A549 (cell line): ENCODE measurements around the gene FBH1. TPM values are rescaled to one million over a fixed set of nuclear protein-coding genes. Genes with fewer than 3 reads are reported as not detected.

Experiments used
- ATAC-seq, 2 experiments: fragments of 200-7000 bp in 1 of 2; fragments of >200 bp in 1 of 2; cut with Nextera tagmentation in 1 of 2; cut with Tn5 transposase in 1 of 2; 3 replicates each; pipeline versions ENCODE4 v1.8.0 to v1.9.1; 2018 to 2020; ENCODE audit warnings: mild to moderate bottlenecking in 1 of 2, moderate library complexity in 1 of 2
- CTCF ChIA-PET: fragments of 300-600 bp; sonication (Branson Sonifier 250); formaldehyde crosslinking; extraction: SDS; loops from one replicate; lab custom pipeline; 2021; ENCODE audit warnings: antibody characterized with exemption, inconsistent platforms; lab: Yijun Ruan, JAX
- POLR2A ChIA-PET: fragments of 350-600 bp; formaldehyde crosslinking; extraction: SDS; loops from one replicate; lab custom pipeline; 2021; ENCODE audit warnings: antibody characterized with exemption, inconsistent platforms; lab: Yijun Ruan, JAX
- DNase-seq, 2 experiments: peaks; one replicate each; pipeline versions ENCODE4 v3.0.0 to v3.0.0-alpha.2; 2011 to 2016; ENCODE audit warnings: low read depth in 1 of 2, low spot score in 1 of 2
- FAIRE-seq: peaks from 2 replicates; lab custom pipeline; 2011; peaks lifted over from hg19 to GRCh38; lab: Jason Lieb, UNC
- H3K27ac ChIP-seq, 2 experiments: fragments of >200 bp; sonication (Bioruptor Twin); formaldehyde crosslinking; 3 replicates each; pipeline ENCODE4 v1.5.1; 2016 to 2017
- H3K4me1 ChIP-seq: fragments of >200 bp; sonication (Bioruptor Twin); formaldehyde crosslinking; 3 replicates; pipeline ENCODE4 v1.6.1; 2016
- H3K4me2 ChIP-seq: fragments of >200 bp; sonication (Bioruptor Twin); formaldehyde crosslinking; 3 replicates; pipeline ENCODE4 v1.6.1; 2016
- H3K4me3 ChIP-seq: fragments of >200 bp; sonication (Bioruptor Twin); formaldehyde crosslinking; 3 replicates; pipeline ENCODE4 v1.5.1; 2016
- H3K9me3 ChIP-seq: fragments of >200 bp; sonication (Bioruptor Twin); formaldehyde crosslinking; 3 replicates; pipeline ENCODE4 v1.6.1; 2016
- EHMT2 ChIP-seq: fragments of 200-600 bp; sonication (generic); IDR thresholded peaks from 2 replicates; pipeline ENCODE4 v1.6.1; 2016; ENCODE audit warnings: antibody characterized with exemption, low read depth, mild to moderate bottlenecking, moderate library complexity
- EP300 ChIP-seq, 2 experiments: fragments of >200 bp; sonication (Bioruptor Twin); formaldehyde crosslinking; IDR thresholded peaks; 2 replicates in 1 of 2; 3 replicates in 1 of 2; pipeline ENCODE4 v1.6.1; 2016 to 2017
- GATA3 ChIP-seq: IDR thresholded peaks from 2 replicates; pipeline ENCODE4 v1.6.1; 2012; ENCODE audit warnings: borderline replicate concordance
- HDAC2 ChIP-seq: fragments of 200-600 bp; sonication (generic); IDR thresholded peaks from 2 replicates; pipeline ENCODE4 v1.6.1; 2016
- HEYL ChIP-seq: fragments of 250-450 bp; sonication (Bioruptor Pico); IDR thresholded peaks from 2 replicates; pipeline ENCODE4 v1.8.0; 2021; ENCODE audit warnings: mild to moderate bottlenecking, moderate library complexity
- HOXB13 ChIP-seq: fragments of 250-450 bp; sonication (Bioruptor Pico); IDR thresholded peaks from 2 replicates; pipeline ENCODE4 v1.5.0; 2020; ENCODE audit warnings: low read depth, mild to moderate bottlenecking, moderate library complexity
- JUNB ChIP-seq: fragments of >200 bp; sonication (Bioruptor Twin); formaldehyde crosslinking; IDR thresholded peaks from 2 replicates; pipeline ENCODE4 v1.6.1; 2016
- KDM1A ChIP-seq: fragments of 200-600 bp; sonication (generic); IDR thresholded peaks from 2 replicates; pipeline ENCODE4 v1.6.1; 2016; ENCODE audit warnings: low read depth, mild to moderate bottlenecking
- KDM5A ChIP-seq: fragments of 200-600 bp; sonication (generic); IDR thresholded peaks from 2 replicates; pipeline ENCODE4 v1.6.1; 2016; ENCODE audit warnings: antibody characterized with exemption, mild to moderate bottlenecking
- NFE2L2 ChIP-seq: fragments of 150-350 bp; conservative IDR thresholded peaks from 2 replicates; pipeline ENCODE4 v1.6.1; 2014; ENCODE audit warnings: low read length
- NR3C1 ChIP-seq: fragments of >200 bp; sonication (Bioruptor Twin); formaldehyde crosslinking; IDR thresholded peaks from 3 replicates; pipeline ENCODE4 v1.6.1; 2017
- PHF8 ChIP-seq: fragments of 200-600 bp; sonication (generic); IDR thresholded peaks from 2 replicates; pipeline ENCODE4 v1.6.1; 2016; ENCODE audit warnings: low read depth, mild to moderate bottlenecking, antibody characterized with exemption, moderate library complexity, borderline replicate concordance
- RCOR1 ChIP-seq: fragments of 150-350 bp; IDR thresholded peaks from 2 replicates; pipeline ENCODE4 v1.6.1; 2014; ENCODE audit warnings: antibody characterized with exemption, low read length, low read depth
- SMC3 ChIP-seq: fragments of >200 bp; sonication (Bioruptor Twin); formaldehyde crosslinking; IDR thresholded peaks from 3 replicates; pipeline ENCODE4 v1.6.1; 2018; ENCODE audit warnings: inconsistent platforms
- TFCP2L1 ChIP-seq: fragments of 250-450 bp; sonication (Bioruptor Pico); IDR thresholded peaks from 2 replicates; pipeline ENCODE4 v1.5.0; 2021; ENCODE audit warnings: mild to moderate bottlenecking
- ZC3H11A ChIP-seq: fragments of 450-650 bp; IDR thresholded peaks from 2 replicates; pipeline ENCODE4 v1.6.1; 2014; ENCODE audit warnings: antibody characterized with exemption, mild to moderate bottlenecking
- WGBS: methylation state at CpG from one replicate; pipeline ENCODE4 v1.1.6; 2017; ENCODE audit errors: missing lambda C conversion rate; 5-methylcytosine and 5-hydroxymethylcytosine counted together
- polyA plus RNA-seq, 4 experiments: library from polyadenylated mRNA; depleted of rRNA in 3 of 4; stranded (reverse); fragments of >200 nt; fragmentation: RNase III in 1 of 4; extraction: RNeasy Plus Mini Kit Qiagen cat#74134 plus additional on column Dnase treatment in 1 of 4; gene quantifications; 2 replicates in 3 of 4; 3 replicates in 1 of 4; pipeline ENCODE4 v1.2.3, GENCODE V29; 2011 to 2017
- TF ChIP-seq, protein P1 (sequence below): IDR thresholded peaks from 2 replicates; pipeline ENCODE4 v1.6.1; 2012
- TF ChIP-seq, protein P2 (sequence below): fragments of 250-450 bp; sonication (Bioruptor Pico); IDR thresholded peaks from 2 replicates; pipeline ENCODE4 v1.5.0; 2020; ENCODE audit warnings: low read depth, mild to moderate bottlenecking, moderate library complexity
- TF ChIP-seq, protein P3 (sequence below): fragments of 250-450 bp; sonication (Bioruptor Pico); IDR thresholded peaks from 2 replicates; pipeline ENCODE4 v1.5.0; 2021; ENCODE audit warnings: mild to moderate bottlenecking, moderate library complexity, borderline replicate concordance
- TF ChIP-seq, protein P4 (sequence below): fragments of >200 bp; sonication (Bioruptor Twin); formaldehyde crosslinking; IDR thresholded peaks from 3 replicates; pipeline ENCODE4 v1.6.1; 2016
- TF ChIP-seq, protein P5 (sequence below): IDR thresholded peaks from 2 replicates; pipeline ENCODE4 v1.6.1; 2012
- TF ChIP-seq, protein P6 (sequence below): fragments of 200-600 bp; sonication (generic); IDR thresholded peaks from 2 replicates; pipeline ENCODE4 v1.6.1; 2016; ENCODE audit warnings: antibody characterized with exemption, mild to moderate bottlenecking, moderate library complexity
- TF ChIP-seq, protein P7 (sequence below): IDR thresholded peaks from 2 replicates; pipeline ENCODE4 v1.6.1; 2012; ENCODE audit warnings: low read depth, borderline replicate concordance

Gene FBH1
- polyA plus RNA-seq, 2 of the 4 experiments (the other 2 are of a cell fraction) = 43.9 to 56.5 TPM

DNA sequence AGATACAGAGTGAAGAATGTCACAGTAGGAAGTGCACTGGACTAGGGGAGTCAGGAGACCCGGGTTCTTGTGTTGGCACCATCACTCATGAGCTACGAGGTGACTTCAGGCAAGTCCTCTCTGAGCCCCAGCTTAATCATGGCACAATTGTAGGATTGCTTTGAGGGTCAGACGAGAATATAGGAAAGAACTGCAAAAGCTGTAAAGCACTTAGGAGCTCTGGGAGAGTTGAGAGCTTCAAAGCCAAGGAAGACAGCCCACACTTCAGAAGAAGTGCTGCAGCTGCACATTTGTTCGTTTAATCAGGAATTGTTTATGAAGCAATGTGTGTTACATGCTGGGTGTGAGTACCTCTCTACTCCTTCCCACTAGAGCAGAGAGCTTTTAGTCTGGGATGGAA is 4.4 kb downstream of the FBH1 start:
- no peak for TF ChIP-seq KDM1A
- no peak for TF ChIP-seq EHMT2
- TF ChIP-seq, protein P1, sequence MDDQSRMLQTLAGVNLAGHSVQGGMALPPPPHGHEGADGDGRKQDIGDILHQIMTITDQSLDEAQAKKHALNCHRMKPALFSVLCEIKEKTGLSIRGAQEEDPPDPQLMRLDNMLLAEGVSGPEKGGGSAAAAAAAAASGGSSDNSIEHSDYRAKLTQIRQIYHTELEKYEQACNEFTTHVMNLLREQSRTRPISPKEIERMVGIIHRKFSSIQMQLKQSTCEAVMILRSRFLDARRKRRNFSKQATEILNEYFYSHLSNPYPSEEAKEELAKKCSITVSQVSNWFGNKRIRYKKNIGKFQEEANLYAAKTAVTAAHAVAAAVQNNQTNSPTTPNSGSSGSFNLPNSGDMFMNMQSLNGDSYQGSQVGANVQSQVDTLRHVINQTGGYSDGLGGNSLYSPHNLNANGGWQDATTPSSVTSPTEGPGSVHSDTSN = no peak
- TF ChIP-seq EP300 (IDR thresholded peaks at IDR 0.05) = no peak
- no peak for TF ChIP-seq HEYL
- TF ChIP-seq HDAC2 = no peak
- TF ChIP-seq, protein P2, sequence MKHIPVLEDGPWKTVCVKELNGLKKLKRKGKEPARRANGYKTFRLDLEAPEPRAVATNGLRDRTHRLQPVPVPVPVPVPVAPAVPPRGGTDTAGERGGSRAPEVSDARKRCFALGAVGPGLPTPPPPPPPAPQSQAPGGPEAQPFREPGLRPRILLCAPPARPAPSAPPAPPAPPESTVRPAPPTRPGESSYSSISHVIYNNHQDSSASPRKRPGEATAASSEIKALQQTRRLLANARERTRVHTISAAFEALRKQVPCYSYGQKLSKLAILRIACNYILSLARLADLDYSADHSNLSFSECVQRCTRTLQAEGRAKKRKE (CRISPR knock-in tag) = no peak
- TF ChIP-seq, all 56 proteins: peak for 0
- 96% methylated on average over 4 of the region's 4 CpGs for WGBS
- DNase-seq = no peak
- CTCF ChIA-PET = interaction anchor here (0.9 to 1.7 kb wide), 3 partner anchors 21 to 265 kb away, joined by 3 to 4 read pairs (median 4); no protein-coding TSS in a partner anchor
- FAIRE-seq = no peak
- H3K4me2 ChIP-seq = no peak overlapping the region
- no peak overlapping the region for H3K4me3 ChIP-seq
- ATAC-seq = no peak
- no peak overlapping the region for H3K27ac ChIP-seq
- peaks cover 8% of the 10 kb centered on the region for H3K4me1 ChIP-seq
- H3K9me3 ChIP-seq = no peaks in the 10 kb centered on the region; the same call in 2 of the 3 replicates
- POLR2A ChIA-PET = no interaction called here

DNA sequence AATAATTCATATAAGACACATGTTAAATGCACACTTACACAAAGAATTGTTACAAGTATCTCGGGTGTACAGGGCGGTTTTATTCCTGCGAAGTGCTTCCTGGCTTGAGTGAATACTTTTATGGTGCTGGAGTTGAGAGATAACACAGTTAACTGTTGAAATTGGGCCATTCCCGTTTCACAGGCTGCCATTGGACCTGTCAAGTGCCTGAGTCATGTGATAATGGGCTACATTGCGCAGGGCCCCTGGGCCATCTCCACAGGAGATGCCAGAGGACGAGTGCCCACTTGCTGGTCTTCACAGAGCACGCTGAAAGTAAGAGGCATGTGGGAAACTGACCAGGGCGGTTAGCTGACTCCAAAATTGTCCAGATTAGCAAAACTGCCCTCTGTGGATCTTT is 4.8 kb downstream of the FBH1 start:
- no peak overlapping the region for H3K4me2 ChIP-seq
- no peak for DNase-seq
- TF ChIP-seq ZC3H11A (no peak), JUNB (no peak), TFCP2L1 (no peak), HOXB13 (CRISPR knock-in tag) (no peak), NR3C1 (no peak), KDM5A (no peak), HDAC2 (no peak), GATA3 (no peak), PHF8 (no peak), SMC3 (no peak), RCOR1 (no peak), NFE2L2 (no peak)
- TF ChIP-seq, protein P3, sequence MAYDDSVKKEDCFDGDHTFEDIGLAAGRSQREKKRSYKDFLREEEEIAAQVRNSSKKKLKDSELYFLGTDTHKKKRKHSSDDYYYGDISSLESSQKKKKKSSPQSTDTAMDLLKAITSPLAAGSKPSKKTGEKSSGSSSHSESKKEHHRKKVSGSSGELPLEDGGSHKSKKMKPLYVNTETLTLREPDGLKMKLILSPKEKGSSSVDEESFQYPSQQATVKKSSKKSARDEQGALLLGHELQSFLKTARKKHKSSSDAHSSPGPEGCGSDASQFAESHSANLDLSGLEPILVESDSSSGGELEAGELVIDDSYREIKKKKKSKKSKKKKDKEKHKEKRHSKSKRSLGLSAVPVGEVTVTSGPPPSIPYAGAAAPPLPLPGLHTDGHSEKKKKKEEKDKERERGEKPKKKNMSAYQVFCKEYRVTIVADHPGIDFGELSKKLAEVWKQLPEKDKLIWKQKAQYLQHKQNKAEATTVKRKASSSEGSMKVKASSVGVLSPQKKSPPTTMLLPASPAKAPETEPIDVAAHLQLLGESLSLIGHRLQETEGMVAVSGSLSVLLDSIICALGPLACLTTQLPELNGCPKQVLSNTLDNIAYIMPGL = no peak
- TF ChIP-seq, protein P4, sequence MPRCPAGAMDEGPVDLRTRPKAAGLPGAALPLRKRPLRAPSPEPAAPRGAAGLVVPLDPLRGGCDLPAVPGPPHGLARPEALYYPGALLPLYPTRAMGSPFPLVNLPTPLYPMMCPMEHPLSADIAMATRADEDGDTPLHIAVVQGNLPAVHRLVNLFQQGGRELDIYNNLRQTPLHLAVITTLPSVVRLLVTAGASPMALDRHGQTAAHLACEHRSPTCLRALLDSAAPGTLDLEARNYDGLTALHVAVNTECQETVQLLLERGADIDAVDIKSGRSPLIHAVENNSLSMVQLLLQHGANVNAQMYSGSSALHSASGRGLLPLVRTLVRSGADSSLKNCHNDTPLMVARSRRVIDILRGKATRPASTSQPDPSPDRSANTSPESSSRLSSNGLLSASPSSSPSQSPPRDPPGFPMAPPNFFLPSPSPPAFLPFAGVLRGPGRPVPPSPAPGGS = no peak
- TF ChIP-seq, protein P5, sequence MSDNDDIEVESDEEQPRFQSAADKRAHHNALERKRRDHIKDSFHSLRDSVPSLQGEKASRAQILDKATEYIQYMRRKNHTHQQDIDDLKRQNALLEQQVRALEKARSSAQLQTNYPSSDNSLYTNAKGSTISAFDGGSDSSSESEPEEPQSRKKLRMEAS = no peak
- TF ChIP-seq, protein P6, sequence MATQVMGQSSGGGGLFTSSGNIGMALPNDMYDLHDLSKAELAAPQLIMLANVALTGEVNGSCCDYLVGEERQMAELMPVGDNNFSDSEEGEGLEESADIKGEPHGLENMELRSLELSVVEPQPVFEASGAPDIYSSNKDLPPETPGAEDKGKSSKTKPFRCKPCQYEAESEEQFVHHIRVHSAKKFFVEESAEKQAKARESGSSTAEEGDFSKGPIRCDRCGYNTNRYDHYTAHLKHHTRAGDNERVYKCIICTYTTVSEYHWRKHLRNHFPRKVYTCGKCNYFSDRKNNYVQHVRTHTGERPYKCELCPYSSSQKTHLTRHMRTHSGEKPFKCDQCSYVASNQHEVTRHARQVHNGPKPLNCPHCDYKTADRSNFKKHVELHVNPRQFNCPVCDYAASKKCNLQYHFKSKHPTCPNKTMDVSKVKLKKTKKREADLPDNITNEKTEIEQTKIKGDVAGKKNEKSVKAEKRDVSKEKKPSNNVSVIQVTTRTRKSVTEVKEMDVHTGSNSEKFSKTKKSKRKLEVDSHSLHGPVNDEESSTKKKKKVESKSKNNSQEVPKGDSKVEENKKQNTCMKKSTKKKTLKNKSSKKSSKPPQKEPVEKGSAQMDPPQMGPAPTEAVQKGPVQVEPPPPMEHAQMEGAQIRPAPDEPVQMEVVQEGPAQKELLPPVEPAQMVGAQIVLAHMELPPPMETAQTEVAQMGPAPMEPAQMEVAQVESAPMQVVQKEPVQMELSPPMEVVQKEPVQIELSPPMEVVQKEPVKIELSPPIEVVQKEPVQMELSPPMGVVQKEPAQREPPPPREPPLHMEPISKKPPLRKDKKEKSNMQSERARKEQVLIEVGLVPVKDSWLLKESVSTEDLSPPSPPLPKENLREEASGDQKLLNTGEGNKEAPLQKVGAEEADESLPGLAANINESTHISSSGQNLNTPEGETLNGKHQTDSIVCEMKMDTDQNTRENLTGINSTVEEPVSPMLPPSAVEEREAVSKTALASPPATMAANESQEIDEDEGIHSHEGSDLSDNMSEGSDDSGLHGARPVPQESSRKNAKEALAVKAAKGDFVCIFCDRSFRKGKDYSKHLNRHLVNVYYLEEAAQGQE = no peak
- TF ChIP-seq, protein P7, sequence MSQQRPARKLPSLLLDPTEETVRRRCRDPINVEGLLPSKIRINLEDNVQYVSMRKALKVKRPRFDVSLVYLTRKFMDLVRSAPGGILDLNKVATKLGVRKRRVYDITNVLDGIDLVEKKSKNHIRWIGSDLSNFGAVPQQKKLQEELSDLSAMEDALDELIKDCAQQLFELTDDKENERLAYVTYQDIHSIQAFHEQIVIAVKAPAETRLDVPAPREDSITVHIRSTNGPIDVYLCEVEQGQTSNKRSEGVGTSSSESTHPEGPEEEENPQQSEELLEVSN = no peak
- H3K9me3 ChIP-seq = no peaks in the 10 kb centered on the region; the same call in 2 of the 3 replicates
- H3K4me1 ChIP-seq = peaks cover 8% of the 10 kb centered on the region
- no peak for ATAC-seq
- POLR2A ChIA-PET = no interaction called here
- no peak overlapping the region for H3K27ac ChIP-seq
- FAIRE-seq = no peak
- WGBS = 95% methylated on average over 8 of the region's 8 CpGs
- CTCF ChIA-PET = interaction anchor here (1.7 kb wide), 1 partner anchor 22 kb away, joined by 4 read pairs; no protein-coding TSS in a partner anchor
- H3K4me3 ChIP-seq = no peak overlapping the region
